WI38 (cell line): ENCODE results near the gene GLB1L2.

Source experiments
- H3K4me3 ChIP-seq: 2 replicates; pipeline ENCODE4 v1.5.1; 2011; ENCODE audit warnings: low read depth, mild to moderate bottlenecking, control low read depth, low read length
- CTCF ChIP-seq: IDR thresholded peaks from 2 replicates; pipeline ENCODE4 v1.5.1; 2012; ENCODE audit warnings: low read depth, mild to moderate bottlenecking, control low read depth, low read length

GLB1L2 gene

GRCh38 chr11:134379241-134379640 is 47.5 kb downstream of the GLB1L2 start:
- no peak for TF ChIP-seq CTCF

DNA sequence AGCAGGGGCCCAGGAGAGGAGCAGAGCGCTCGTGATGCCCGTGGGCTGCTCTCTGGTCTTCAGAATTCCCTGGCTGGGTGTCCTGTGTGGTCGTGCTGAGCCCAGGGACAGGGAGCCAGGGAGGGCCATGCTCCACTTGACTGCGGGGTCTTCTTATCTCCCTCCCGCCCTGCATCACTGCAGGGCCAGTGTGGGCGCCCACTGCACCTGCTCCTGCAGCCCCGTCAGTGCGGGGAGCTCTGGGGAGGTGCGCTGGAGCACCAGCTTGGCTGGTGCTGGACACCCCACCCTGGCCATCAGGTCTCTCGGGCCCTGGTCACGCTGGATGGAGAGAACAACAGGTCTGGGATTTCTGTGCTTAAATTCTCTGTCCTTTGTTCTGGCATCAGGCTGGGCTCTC is 48.4 kb downstream of the GLB1L2 start:
- no peak for TF ChIP-seq CTCF
- no peak overlapping the region for H3K4me3 ChIP-seq

More at GRCh38 chr11:134379241-134379640, 47.5 kb downstream of the GLB1L2 start:
- H3K4me3 ChIP-seq: no peak overlapping the region

DNA sequence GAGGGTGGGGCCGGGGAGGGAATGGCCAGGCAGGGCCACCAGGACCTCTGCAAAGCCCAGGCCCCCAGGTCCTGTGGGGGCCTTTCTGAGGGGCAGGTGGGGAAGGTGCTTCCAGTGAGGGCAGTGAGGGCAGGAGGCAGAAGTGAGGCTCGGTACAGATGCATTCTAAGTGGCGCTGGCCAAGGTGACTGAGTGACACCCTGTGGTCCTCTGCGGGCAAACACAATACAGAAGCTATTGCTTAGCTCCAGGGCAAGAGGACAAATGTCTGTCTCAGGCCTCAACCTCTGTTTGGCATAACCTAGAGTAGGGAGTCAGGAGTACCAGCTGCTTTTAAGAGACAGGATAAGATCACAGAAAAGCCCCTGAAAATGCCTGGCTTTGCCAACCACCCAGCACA is 49.0 kb downstream of the GLB1L2 start:
- no peak overlapping the region for H3K4me3 ChIP-seq
- no peak for TF ChIP-seq CTCF

DNA sequence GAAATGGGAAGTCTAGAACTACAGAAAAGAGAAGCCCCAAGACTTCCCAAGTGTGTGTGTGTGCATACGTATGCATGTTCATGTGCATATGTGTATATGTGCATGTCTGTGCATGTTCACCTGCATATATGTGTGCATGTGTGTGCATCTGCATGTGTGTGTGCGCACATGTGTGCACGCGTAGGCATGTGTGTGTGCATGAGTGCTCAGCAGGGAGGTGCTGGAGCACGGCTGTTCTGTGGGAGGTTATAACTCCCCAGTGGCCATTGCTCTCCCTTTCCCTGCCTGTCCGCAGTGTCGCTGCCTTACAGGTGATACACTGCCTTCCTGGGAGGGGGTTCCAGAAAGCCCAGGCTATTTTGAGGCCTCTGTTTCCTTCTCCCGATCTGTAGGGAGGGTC is 50.5 kb downstream of the GLB1L2 start:
- H3K4me3 ChIP-seq: no peak overlapping the region

GRCh38 chr11:134382830-134383229 is 51.0 kb downstream of the GLB1L2 start:
- H3K4me3 ChIP-seq: no peak overlapping the region

More for the DNA sequence above, 50.5 kb downstream of the GLB1L2 start:
- TF ChIP-seq CTCF: no peak

GRCh38 chr11:134383576-134384221 is 51.9 kb downstream of the GLB1L2 start:
- TF ChIP-seq CTCF: no peak

More at GRCh38 chr11:134382830-134383229, 51.0 kb downstream of the GLB1L2 start:
- TF ChIP-seq CTCF: no peak

DNA sequence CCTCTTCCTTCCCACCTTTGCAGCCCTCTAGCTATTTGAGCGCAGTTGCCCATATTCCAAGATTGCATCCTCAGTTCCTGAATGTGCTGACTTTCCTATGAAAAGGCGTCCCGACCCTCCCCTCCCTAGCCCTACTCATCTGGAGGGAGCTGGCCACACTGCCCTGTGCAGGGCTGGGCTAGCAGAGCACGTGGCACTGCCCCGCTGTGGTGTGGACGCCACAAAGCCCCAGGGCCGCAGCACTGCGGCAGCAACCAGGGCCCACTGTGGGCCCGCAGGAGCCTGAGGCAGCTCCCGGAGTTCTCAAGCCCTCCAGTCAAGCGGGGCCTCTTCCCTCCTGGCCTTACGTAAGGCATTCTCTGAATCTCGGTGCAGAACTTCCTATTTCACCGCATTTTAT is 52.6 kb downstream of the GLB1L2 start:
- no peak for TF ChIP-seq CTCF
- no peak overlapping the region for H3K4me3 ChIP-seq

More at GRCh38 chr11:134383576-134384221, 51.9 kb downstream of the GLB1L2 start:
- H3K4me3 ChIP-seq: no peak overlapping the region
